H1 (cell line): Measurements from ENCODE around the gene CIDEA. TPM values are rescaled to one million over a fixed set of nuclear protein-coding genes. Genes with fewer than 3 reads are reported as not detected.

ENCODE experiments used
- CHD7 ChIP-seq: fragments of 300-600 bp; sonication (generic); IDR thresholded peaks from 2 replicates; pipeline ENCODE4 v1.7.1; 2012; ENCODE audit warnings: low read length, moderate library complexity, mild to moderate bottlenecking, inconsistent platforms; ENCODE audit not compliant: insufficient replicate concordance
- EZH2 ChIP-seq: fragments of 200-600 bp; sonication (generic); IDR thresholded peaks from 2 replicates; pipeline ENCODE4 v1.7.1; 2012; ENCODE audit warnings: low read depth, mild to moderate bottlenecking, moderate library complexity, low read length, inconsistent platforms; ENCODE audit not compliant: severe bottlenecking
- GTF2F1 ChIP-seq: IDR thresholded peaks from 2 replicates; pipeline ENCODE4 v1.6.1; 2012; ENCODE audit warnings: low read depth, low read length, improper control_type of control experiment, borderline replicate concordance
- JUN ChIP-seq: IDR thresholded peaks from 2 replicates; pipeline ENCODE4 v1.6.1; 2011; ENCODE audit warnings: low read depth, mild to moderate bottlenecking, improper control_type of control experiment, low read length
- JUND ChIP-seq: IDR thresholded peaks from 2 replicates; pipeline ENCODE4 v1.6.1; 2011; ENCODE audit warnings: mild to moderate bottlenecking, improper control_type of control experiment, low read length
- RAD21 ChIP-seq, 2 experiments: IDR thresholded peaks in 1 of 2; conservative IDR thresholded peaks in 1 of 2; 2 replicates each; pipeline ENCODE4 v1.6.1; 2011; ENCODE audit warnings: low read depth in 2 of 2, low read length in 2 of 2, improper control_type of control experiment in 1 of 2, inconsistent platforms in 1 of 2, mild to moderate bottlenecking in 1 of 2, moderate library complexity in 1 of 2
- RNF2 ChIP-seq: fragments of 200-900, 300-1000 bp; sonication (generic); IDR thresholded peaks from 2 replicates; pipeline ENCODE4 v1.7.1; 2016; ENCODE audit warnings: borderline replicate concordance, low read depth, mild to moderate bottlenecking, antibody characterized with exemption, low read length; ENCODE audit not compliant: poor library complexity, severe bottlenecking; ENCODE audit errors: missing control alignments
- polyA plus RNA-seq, 7 experiments: library from polyadenylated mRNA; depleted of rRNA in 3 of 7; stranded (reverse) in 5 of 7; unstranded in 2 of 7; fragments of >200 nt in 5 of 7; fragments of 200-250 nt in 2 of 7; gene quantifications; 1 replicate in 5 of 7; 2 replicates in 1 of 7; 4 replicates in 1 of 7; pipeline versions ENCODE4 v1.2.1 to v1.2.3, GENCODE V29; 2011 to 2013; ENCODE audit warnings: missing spikeins in 2 of 7, mixed read lengths in 2 of 7
- total RNA-seq: library from RNA; stranded (reverse); fragmentation: NEBNext Ultra II Directional; extraction: Animal tissue kit (Norgen Biotek cat#: 25700); gene quantifications from 2 replicates; pipeline ENCODE4 v1.2.1, GENCODE V29; 2021

CIDEA gene
- total and polyA plus RNA-seq, 2 of the 8 experiments (the other 6 are each of a cell fraction or from before 2014, with no cell fraction given): not detected

GRCh38 chr18:12239431-12239830 lies 14.7 kb upstream of the CIDEA start (continued):
- TF ChIP-seq CHD7 (no peak), RNF2 (no peak), RAD21 (IDR thresholded peaks at IDR 0.05 in 1 of 2, conservative IDR thresholded peaks at IDR 0.05 in 1 of 2; ENCODE audit: low read depth in 2 of 2, low read length in 2 of 2) (no peak), EZH2 (no peak), JUN (no peak), GTF2F1 (no peak), JUND (no peak)
- TF ChIP-seq, all 59 proteins: peak for 0
